ENCODE data around the gene IFITM1. TPM values are rescaled to one million over a fixed set of nuclear protein-coding genes. Genes with fewer than 3 reads are reported as not detected.
A peak's percentile ranks its signal among the peaks of the same experiment; 100 is the strongest.

Gene IFITM1
- total RNA-seq, 1 donor from 2014 or later = 13.3 TPM

DNA sequence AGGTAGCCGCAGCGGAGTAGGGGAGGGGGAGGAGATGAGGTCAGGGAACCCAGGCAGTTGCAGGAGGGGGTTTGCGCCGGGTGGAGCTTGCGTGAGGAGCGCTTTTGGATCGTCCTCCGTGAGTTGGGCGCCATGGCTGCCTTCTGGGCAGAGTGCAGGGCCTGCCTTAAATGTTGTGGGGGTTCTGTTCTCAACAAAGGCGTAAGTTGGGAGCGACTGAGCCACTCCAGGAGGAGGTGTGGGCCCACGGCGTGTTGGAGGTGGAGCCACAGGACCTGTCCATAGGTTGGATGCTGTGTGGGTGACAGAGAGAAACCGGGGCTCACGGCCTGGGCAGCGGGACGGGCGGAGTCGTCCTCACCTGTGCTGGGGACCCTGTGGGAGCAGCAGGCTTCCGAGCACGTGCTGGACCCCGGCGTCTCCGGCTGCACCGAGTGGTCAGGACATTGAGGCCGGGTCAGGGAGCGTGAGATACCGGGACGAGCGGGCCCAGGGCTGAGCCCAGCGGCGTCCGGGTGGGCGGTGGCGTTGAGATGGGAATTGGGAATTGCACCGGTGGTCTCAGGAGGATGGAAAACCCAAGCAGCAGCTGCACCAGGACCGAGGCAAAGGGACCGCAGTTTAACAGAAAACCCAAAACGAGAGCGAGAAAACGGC is 25.9 kb upstream of the IFITM1 start:
- Histone ChIP-seq H3K36me3 (no peaks in the 10 kb centered on the region), H3K4me3 (peak overlapping the region; percentile 81), H3K9ac (no peak overlapping the region), H4K20me1 (ENCODE audit: low read depth) (no peaks in the 10 kb centered on the region), H3K27me3 (peaks cover 21% of the 10 kb centered on the region), H3K4me2 (peak overlapping the region; percentile 94), H3K79me2 (ENCODE audit: low read depth) (no peaks in the 10 kb centered on the region), H3K9me3 (ENCODE audit: low read depth) (no peaks in the 10 kb centered on the region), H2AFZ (replicated peaks) (peak overlapping the region; percentile 81), H3K4me1 (peaks cover 17% of the 10 kb centered on the region), H3K27ac (no peak overlapping the region), H3F3A (ENCODE audit: low read depth) (no peaks in the 10 kb centered on the region)
- Mint-ChIP-seq H3K27ac (no peak overlapping the region), H3K36me3 (no peaks in the 10 kb centered on the region), H3K27me3 (ENCODE audit: insufficient read depth, low read depth) (peaks cover 15% of the 10 kb centered on the region), H3K4me1 (peaks cover 22% of the 10 kb centered on the region), H3K4me3 (peak overlapping the region; percentile 87), H3K9me3 (peaks cover 2% of the 10 kb centered on the region)
- DNase-seq (ENCODE audit: low spot score) = peak; percentile 25
- TF ChIP-seq EZH2 (IDR thresholded peaks at IDR 0.05) (no peak), EZH2phosphoT487 (IDR thresholded peaks at IDR 0.05) (no peak)
- TF ChIP-seq, protein P1, sequence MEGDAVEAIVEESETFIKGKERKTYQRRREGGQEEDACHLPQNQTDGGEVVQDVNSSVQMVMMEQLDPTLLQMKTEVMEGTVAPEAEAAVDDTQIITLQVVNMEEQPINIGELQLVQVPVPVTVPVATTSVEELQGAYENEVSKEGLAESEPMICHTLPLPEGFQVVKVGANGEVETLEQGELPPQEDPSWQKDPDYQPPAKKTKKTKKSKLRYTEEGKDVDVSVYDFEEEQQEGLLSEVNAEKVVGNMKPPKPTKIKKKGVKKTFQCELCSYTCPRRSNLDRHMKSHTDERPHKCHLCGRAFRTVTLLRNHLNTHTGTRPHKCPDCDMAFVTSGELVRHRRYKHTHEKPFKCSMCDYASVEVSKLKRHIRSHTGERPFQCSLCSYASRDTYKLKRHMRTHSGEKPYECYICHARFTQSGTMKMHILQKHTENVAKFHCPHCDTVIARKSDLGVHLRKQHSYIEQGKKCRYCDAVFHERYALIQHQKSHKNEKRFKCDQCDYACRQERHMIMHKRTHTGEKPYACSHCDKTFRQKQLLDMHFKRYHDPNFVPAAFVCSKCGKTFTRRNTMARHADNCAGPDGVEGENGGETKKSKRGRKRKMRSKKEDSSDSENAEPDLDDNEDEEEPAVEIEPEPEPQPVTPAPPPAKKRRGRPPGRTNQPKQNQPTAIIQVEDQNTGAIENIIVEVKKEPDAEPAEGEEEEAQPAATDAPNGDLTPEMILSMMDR (IDR thresholded peaks at IDR 0.05) = no peak

DNA sequence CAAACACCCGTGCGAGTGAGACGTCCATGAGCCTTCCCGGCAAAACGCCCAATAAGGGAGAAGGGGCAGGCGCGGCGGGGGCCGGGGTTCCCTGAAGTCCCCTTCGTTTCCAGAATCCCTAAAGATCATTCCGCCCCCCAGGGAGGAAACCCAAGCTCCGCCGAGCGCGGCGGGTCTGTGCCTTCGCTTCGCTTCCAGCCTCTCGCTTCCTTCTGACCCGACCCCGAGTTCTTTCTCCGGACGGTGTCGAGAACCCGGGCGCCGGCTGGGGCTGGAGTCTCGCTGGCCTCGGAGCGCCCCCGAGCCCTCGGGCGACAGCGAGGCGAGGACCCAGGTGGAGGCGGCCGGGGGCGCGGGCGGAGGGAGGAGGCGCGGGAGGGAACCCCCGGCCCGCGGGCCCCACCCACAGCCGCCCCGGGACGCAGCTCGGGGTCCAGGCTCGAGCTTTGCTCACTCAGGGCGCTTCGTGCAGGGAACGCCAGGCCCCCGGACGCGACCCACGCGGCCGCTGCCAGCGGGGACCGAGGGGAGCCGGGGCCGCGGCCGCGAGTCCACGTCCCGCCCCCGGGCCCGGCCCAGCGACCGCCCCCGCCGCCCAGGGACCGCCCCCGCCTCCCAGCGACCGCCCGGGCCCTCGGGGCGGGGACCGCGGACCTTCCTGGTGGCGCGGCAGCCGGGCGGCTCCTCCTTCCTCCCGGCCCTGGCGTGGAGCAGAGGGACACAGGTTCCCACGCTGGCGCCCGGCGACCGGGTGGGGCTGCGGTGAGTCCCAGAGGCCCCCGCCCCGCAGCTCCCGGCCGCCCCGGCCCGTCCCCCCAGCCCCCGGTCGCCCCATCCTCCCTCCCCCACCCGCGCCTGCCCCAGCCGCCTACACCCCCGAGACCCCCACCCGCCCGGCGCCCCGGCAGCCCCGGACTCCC is 25.1 kb upstream of the IFITM1 start, which contains the start of gene PGGHG:
Gene PGGHG (plus strand): TSS at position 649 of the 920 bp plus-strand sequence. CDS start 691 bp downstream, outside the sequence.
- H3K4me3 ChIP-seq = peak within 1 kb of the TSS; percentile 81
- Mint-ChIP-seq H3K9me3 (peaks cover under 1% of the 10 kb centered on the region), H3K27me3 (ENCODE audit: insufficient read depth, low read depth) (peaks cover 14% of the 10 kb centered on the region), H3K4me3 (peak within 1 kb of the TSS; percentile 87), H3K4me1 (peaks cover 16% of the 10 kb centered on the region), H3K36me3 (no peaks in the 10 kb centered on the region), H3K27ac (no peak within 1 kb of the TSS)
- H3K9ac ChIP-seq = peak within 1 kb of the TSS; percentile 20
- peak; percentile 74 for DNase-seq (ENCODE audit: low spot score)
- H4K20me1 ChIP-seq (ENCODE audit: low read depth) = no peaks in the 10 kb centered on the region
- H3K9me3 ChIP-seq (ENCODE audit: low read depth) = no peaks in the 10 kb centered on the region
- H3F3A ChIP-seq (ENCODE audit: low read depth) = no peaks in the 10 kb centered on the region
- peak within 1 kb of the TSS; percentile 81 for H2AFZ ChIP-seq (replicated peaks)
- H3K27me3 ChIP-seq = peaks cover 21% of the 10 kb centered on the region
- peaks cover 17% of the 10 kb centered on the region for H3K4me1 ChIP-seq
- H3K36me3 ChIP-seq = no peaks in the 10 kb centered on the region
- no peak within 1 kb of the TSS for H3K27ac ChIP-seq
- TF ChIP-seq EZH2 (IDR thresholded peaks at IDR 0.05) (peak; percentile 75), EZH2phosphoT487 (IDR thresholded peaks at IDR 0.05) (peak; percentile 73)
- TF ChIP-seq, protein P1 (IDR thresholded peaks at IDR 0.05) = no peak
- H3K79me2 ChIP-seq (ENCODE audit: low read depth) = no peaks in the 10 kb centered on the region
- peak within 1 kb of the TSS; percentile 94 for H3K4me2 ChIP-seq

DNA sequence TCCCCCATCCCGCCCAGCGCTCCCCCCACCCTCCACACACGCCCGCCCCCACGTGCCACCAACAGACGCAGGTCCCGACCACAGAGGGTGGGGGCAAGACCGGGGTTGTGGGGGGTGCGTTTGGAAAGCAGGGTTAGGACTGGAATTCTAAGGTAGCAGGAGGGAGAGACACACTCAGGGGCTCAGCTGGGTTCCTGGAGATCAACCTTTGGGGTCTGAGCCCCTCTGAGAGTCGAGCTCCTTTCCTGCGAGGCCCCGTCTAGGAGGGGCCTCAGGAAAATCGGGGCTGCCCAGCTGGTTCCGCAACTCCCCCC is 24.5 kb upstream of the IFITM1 start:
- H3K27me3 Mint-ChIP-seq (ENCODE audit: insufficient read depth, low read depth) = peaks cover 12% of the 10 kb centered on the region
- DNase-seq (ENCODE audit: low spot score) = no peak

More for the DNA sequence above, 24.5 kb upstream of the IFITM1 start:
- H3K9me3 ChIP-seq (ENCODE audit: low read depth) = no peaks in the 10 kb centered on the region
- H3K36me3 ChIP-seq = no peaks in the 10 kb centered on the region
- TF ChIP-seq EZH2 (IDR thresholded peaks at IDR 0.05) (no peak), EZH2phosphoT487 (IDR thresholded peaks at IDR 0.05) (no peak)
- TF ChIP-seq, protein P1 (IDR thresholded peaks at IDR 0.05) = no peak
- H3K4me2 ChIP-seq = peak overlapping the region; percentile 94
- H4K20me1 ChIP-seq (ENCODE audit: low read depth) = no peaks in the 10 kb centered on the region
- Mint-ChIP-seq H3K4me1 (peaks cover 14% of the 10 kb centered on the region), H3K36me3 (no peaks in the 10 kb centered on the region), H3K9me3 (no peaks in the 10 kb centered on the region), H3K4me3 (peak overlapping the region; percentile 84), H3K27ac (no peak overlapping the region)
- peaks cover 14% of the 10 kb centered on the region for H3K4me1 ChIP-seq
- H3K79me2 ChIP-seq (ENCODE audit: low read depth) = no peaks in the 10 kb centered on the region
- no peak overlapping the region for H3K27ac ChIP-seq
- peaks cover 21% of the 10 kb centered on the region for H3K27me3 ChIP-seq
- H3F3A ChIP-seq (ENCODE audit: low read depth) = no peaks in the 10 kb centered on the region
- no peak overlapping the region for H2AFZ ChIP-seq (replicated peaks)
- H3K9ac ChIP-seq = peak overlapping the region; percentile 20
- H3K4me3 ChIP-seq = peak overlapping the region; percentile 81
